GM12801 (cell line): ENCODE measurements around the gene TTLL9.

Experiments used
- CTCF ChIP-seq: IDR thresholded peaks from one replicate; pipeline ENCODE4 v1.5.1; 2011; ENCODE audit warnings: control low read depth; ENCODE audit not compliant: insufficient read length; ENCODE audit errors: extremely low read depth

Gene TTLL9

DNA sequence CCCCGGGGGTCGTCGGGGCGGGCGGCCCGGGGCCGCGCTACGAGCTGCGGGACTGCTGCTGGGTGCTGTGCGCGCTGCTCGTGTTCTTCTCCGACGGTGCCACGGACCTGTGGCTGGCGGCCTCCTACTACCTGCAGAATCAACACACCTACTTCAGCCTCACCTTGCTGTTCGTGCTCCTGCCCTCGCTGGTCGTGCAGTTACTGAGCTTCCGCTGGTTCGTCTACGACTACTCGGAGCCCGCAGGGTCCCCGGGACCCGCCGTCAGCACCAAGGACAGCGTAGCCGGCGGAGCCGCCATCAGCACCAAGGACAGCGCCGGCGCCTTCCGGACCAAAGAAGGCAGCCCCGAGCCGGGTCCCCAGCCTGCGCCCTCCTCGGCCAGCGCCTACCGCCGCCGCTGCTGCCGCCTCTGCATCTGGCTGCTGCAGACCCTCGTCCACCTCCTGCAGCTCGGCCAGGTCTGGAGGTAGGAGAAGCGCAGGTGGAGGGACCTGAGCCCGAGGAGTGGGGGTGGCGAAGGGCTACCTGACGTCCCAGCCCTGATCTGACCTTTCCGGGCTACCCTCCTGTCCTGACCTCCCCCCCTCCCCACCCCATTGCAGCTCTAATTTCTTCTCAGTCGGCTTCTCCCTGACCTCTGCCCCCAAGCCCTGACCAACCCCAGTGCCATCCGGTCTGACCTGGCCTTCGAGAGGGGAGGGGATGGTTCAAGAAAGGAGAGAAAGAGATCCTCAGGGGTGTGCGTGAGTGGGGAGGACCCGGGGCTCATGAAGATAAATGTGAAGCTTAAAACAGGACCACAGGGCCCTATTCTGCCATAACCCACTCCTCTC lies 98.1 kb downstream of the TTLL9 start:
- no peak for TF ChIP-seq CTCF

DNA sequence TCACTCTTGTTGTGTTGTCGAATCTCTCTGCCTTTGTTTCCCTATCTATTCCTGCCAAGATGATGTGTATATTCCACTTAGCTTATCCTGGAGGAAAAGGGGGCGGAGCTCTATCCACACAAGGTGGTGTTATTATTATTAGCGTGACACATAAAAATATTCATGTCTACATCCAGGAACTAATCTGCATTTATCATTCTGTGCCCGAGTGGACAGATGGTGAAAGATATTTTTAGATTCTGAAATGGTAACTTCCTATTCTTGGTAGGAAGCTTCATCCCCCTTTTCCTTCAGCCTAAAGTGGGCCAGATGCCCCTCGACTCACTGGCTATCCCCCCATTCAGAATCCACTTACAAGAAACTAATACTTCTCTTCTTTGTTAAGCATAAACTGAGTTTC lies 99.6 kb downstream of the TTLL9 start:
- TF ChIP-seq CTCF: no peak

GRCh38 chr20:31972471-31973021 lies 102.1 kb downstream of the TTLL9 start:
- TF ChIP-seq CTCF: no peak

- TF ChIP-seq CTCF: no peak
These were observed 103.9 kb downstream of the TTLL9 start for GRCh38 chr20:31974296-31974695.

DNA sequence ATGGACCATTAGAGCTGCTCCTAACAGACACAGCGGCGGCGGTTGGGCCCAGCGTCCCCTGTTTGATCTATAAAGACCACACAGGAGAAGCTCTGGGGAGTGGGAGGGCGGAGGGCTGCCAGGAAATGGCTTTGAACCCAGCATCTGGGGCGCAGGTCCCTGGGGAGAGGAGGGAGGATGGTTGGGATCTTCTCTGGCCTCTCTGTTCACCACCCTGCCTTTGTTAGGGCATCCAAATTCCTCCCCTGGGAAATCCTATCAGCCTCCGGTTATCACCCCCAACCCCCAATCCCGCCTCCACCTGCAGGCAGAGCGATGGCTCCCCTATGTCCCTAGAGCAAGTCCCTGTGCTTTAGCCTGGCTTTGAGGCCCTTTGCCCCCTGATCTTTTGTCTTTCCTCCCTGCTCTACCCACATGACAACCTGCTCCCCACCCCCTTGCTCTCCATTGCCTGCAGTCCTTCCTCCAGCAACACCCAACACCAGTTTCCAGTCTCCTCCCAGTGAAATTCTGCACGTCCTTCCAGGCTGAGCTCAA lies 104.6 kb downstream of the TTLL9 start:
- TF ChIP-seq CTCF: no peak

DNA sequence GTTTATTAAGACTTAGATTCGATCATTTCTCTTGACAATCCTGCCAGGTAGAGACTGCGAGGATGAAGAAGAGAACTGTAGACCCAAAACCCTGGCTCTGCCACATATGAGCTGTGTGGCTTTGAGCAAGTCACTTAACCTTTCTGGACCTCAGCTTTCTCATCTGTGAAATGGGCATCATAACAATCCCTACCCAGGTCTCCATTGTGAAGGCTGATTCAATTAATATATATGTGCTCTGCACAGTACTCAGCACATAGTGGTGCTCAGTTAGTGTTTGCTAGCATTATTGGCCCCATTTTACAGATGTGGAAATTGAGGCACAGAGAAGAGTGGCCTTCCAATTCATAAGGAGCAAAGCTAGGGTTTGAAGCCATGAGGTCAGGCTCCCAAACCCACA lies 105.4 kb downstream of the TTLL9 start:
- TF ChIP-seq CTCF: no peak

GRCh38 chr20:31977080-31977479 lies 106.6 kb downstream of the TTLL9 start:
- TF ChIP-seq CTCF: no peak
